ENCODE data around the gene SF3B1. TPM values are rescaled to one million over a fixed set of nuclear protein-coding genes. Genes with fewer than 3 reads are reported as not detected.

SF3B1 gene
- total and polyA plus RNA-seq, 2 of the 13 experiments (the other 11 are each of a cell fraction or from before 2014, with no cell fraction given), result 387 to 750 TPM

GRCh38 chr2:197377670-197378069 lies 57.2 kb downstream of the SF3B1 start:
- H2AFZ ChIP-seq (ENCODE audit: low read length), result no peak overlapping the region
- TF ChIP-seq PBX3 (CRISPR knock-in tag; IDR thresholded peaks at IDR 0.05; ENCODE audit: borderline replicate concordance) (no peak), FOXJ3 (CRISPR knock-in tag; IDR thresholded peaks at IDR 0.05; ENCODE audit: borderline replicate concordance) (no peak), FOXM1 (CRISPR knock-in tag; IDR thresholded peaks at IDR 0.05) (no peak)
- no peak overlapping the region for H3K4me2 ChIP-seq (ENCODE audit: low read depth, low read length)
- ATAC-seq (no peak), FAIRE-seq (no peak), DNase-seq (ENCODE audit: low spot score) (no peak)
- in situ Hi-C loops (cut with HindIII; ENCODE audit: extremely low pct_ligation_motif_present, low pct_unique_long_range_greater_than_20kb), result loop anchor here (25.0 kb wide), 1 partner anchor 615 kb away; no protein-coding TSS in a partner anchor
- no peak overlapping the region for H3K9ac ChIP-seq (ENCODE audit: insufficient read depth, low read depth, low read length)
- intact Hi-C loops (cut with micrococcal nuclease; ENCODE audit: unreplicated experiment), result loop anchor here (1.0 to 2.0 kb wide), 5 partner anchors 186 to 401 kb away; no protein-coding TSS in a partner anchor
- ChIA-PET CTCF (ENCODE audit: low intra/inter-chr PET ratio, low total read pairs) (interaction anchor here (1.0 to 3.6 kb wide), 7 partner anchors 186 to 528 kb away, joined by 3 to 46 read pairs (median 10); no protein-coding TSS in a partner anchor), POLR2A (no interaction called here)
- no peaks in the 10 kb centered on the region for H3K36me3 ChIP-seq (replicated peaks in 1 of 2; ENCODE audit: control insufficient read depth in 1 of 2, insufficient read depth in 2 of 2, low read length in 2 of 2)
- H3K4me1 ChIP-seq (ENCODE audit: insufficient read depth, low read length), result 0 out of 2 replicates have a peak, but pooled peaks cover 6% of the 10 kb centered on the region
- no peak overlapping the region for H3K4me3 ChIP-seq (replicated peaks in 1 of 3; ENCODE audit: insufficient read depth in 1 of 3, low read depth in 2 of 3, low read length in 3 of 3)
- H3K27me3 ChIP-seq (ENCODE audit: control insufficient read depth in 1 of 2, insufficient read depth in 2 of 2, low read length in 2 of 2), result peaks cover 0 to 17% of the 10 kb centered on the region in 2 experiments; a peak in 2 of 5 replicates
- 35% methylated on average over 9 of the region's 9 CpGs for WGBS (ENCODE audit: low lambda C conversion rate)
- H3K27ac ChIP-seq (ENCODE audit: extremely low read length, insufficient read depth, low read length), result no peak overlapping the region
- H4K20me1 ChIP-seq (ENCODE audit: insufficient read depth, low read length), result no peaks in the 10 kb centered on the region
- H3K9me3 ChIP-seq (ENCODE audit: low read length), result no peaks in the 10 kb centered on the region
- no TSS peak for BruUV-seq (replicated peaks)
- H3K79me2 ChIP-seq (ENCODE audit: insufficient read depth, low read length), result no peaks in the 10 kb centered on the region

- ATAC-seq (no peak), FAIRE-seq (no peak), DNase-seq (ENCODE audit: low spot score) (no peak)
- Histone ChIP-seq H3K27ac (ENCODE audit: extremely low read length, insufficient read depth, low read length) (no peak overlapping the region), H3K79me2 (ENCODE audit: insufficient read depth, low read length) (no peaks in the 10 kb centered on the region), H3K9ac (ENCODE audit: insufficient read depth, low read depth, low read length) (no peak overlapping the region), H4K20me1 (ENCODE audit: insufficient read depth, low read length) (no peaks in the 10 kb centered on the region), H3K4me3 (replicated peaks in 1 of 3; ENCODE audit: insufficient read depth in 1 of 3, low read depth in 2 of 3, low read length in 3 of 3) (no peak overlapping the region), H3K4me2 (ENCODE audit: low read depth, low read length) (no peak overlapping the region), H3K36me3 (replicated peaks in 1 of 2; ENCODE audit: control insufficient read depth in 1 of 2, insufficient read depth in 2 of 2, low read length in 2 of 2) (no peaks in the 10 kb centered on the region), H3K9me3 (ENCODE audit: low read length) (no peaks in the 10 kb centered on the region), H3K4me1 (ENCODE audit: insufficient read depth, low read length) (no peaks in the 10 kb centered on the region), H3K27me3 (ENCODE audit: control insufficient read depth in 1 of 2, insufficient read depth in 2 of 2, low read length in 2 of 2) (peaks cover 0 to 16% of the 10 kb centered on the region in 2 experiments; a peak in 3 of 5 replicates), H2AFZ (ENCODE audit: low read length) (no peak overlapping the region)
- WGBS (ENCODE audit: low lambda C conversion rate), result 25% methylated on average over 3 of the region's 3 CpGs
- in situ Hi-C loops (cut with HindIII; ENCODE audit: extremely low pct_ligation_motif_present, low pct_unique_long_range_greater_than_20kb) (no loop called here), intact Hi-C loops (cut with micrococcal nuclease; ENCODE audit: unreplicated experiment) (no loop called here)
- ChIA-PET CTCF (ENCODE audit: low intra/inter-chr PET ratio, low total read pairs) (no interaction called here), POLR2A (no interaction called here)
- BruUV-seq (replicated peaks), result no TSS peak
- TF ChIP-seq ZNF451 (CRISPR knock-in tag; IDR thresholded peaks at IDR 0.05) (no peak), MIER3 (CRISPR knock-in tag; IDR thresholded peaks at IDR 0.05; ENCODE audit: borderline replicate concordance) (no peak), ADNP (CRISPR knock-in tag; IDR thresholded peaks at IDR 0.05) (no peak), TCF7 (IDR thresholded peaks at IDR 0.05; ENCODE audit: low read depth) (no peak), ZBTB26 (CRISPR knock-in tag; IDR thresholded peaks at IDR 0.05; ENCODE audit: borderline replicate concordance) (no peak), ELF3 (CRISPR knock-in tag; IDR thresholded peaks at IDR 0.05) (no peak), RBAK (CRISPR knock-in tag; IDR thresholded peaks at IDR 0.05) (no peak), ARID4A (CRISPR knock-in tag; IDR thresholded peaks at IDR 0.05; ENCODE audit: borderline replicate concordance) (no peak)
Observed at GRCh38 chr2:197372592-197372991, 62.2 kb downstream of the SF3B1 start.
